SK-N-SH (cell line): ENCODE measurements around the gene XPR1. TPM values are rescaled to one million over a fixed set of nuclear protein-coding genes. Genes with fewer than 3 reads are reported as not detected.

Experiments
- CTCF ChIA-PET: fragments of 300-600, 350-600 bp; formaldehyde crosslinking; extraction: SDS; loops from one replicate; lab custom pipeline; 2021; lab: Yijun Ruan, JAX
- POLR2A ChIA-PET: fragments of 350-600 bp; sonication (Branson Sonifier 250); formaldehyde crosslinking; extraction: SDS; loops from one replicate; lab custom pipeline; 2020; ENCODE audit warnings: antibody characterized with exemption, inconsistent platforms; lab: Yijun Ruan, JAX
- DNase-seq: peaks from one replicate; pipeline ENCODE4 v3.0.0; 2012
- H2AFZ ChIP-seq: fragments of 200-600 bp; sonication (generic); 2 replicates; pipeline ENCODE4 v1.8.1; 2016; ENCODE audit warnings: antibody characterized with exemption, mild to moderate bottlenecking, low read depth
- H3F3A ChIP-seq: fragments of 200-600 bp; sonication (generic); replicated peaks from 2 replicates; pipeline ENCODE3; 2016; ENCODE audit warnings: antibody characterized with exemption, mild to moderate bottlenecking; ENCODE audit not compliant: insufficient read depth
- H3K27ac ChIP-seq, 2 experiments: fragments of 200-500 bp in 1 of 2; fragments of 200-600 bp in 1 of 2; sonication (Bioruptor generic) in 1 of 2; sonication (generic), shearing (Covaris generic) in 1 of 2; 2 replicates each; pipeline versions ENCODE4 v1.5.1 to v1.6.1; 2014 to 2016; ENCODE audit warnings: low read depth in 2 of 2, inconsistent platforms in 1 of 2, low read length in 1 of 2, mild to moderate bottlenecking in 1 of 2, mixed read lengths in 1 of 2
- H3K27me3 ChIP-seq: fragments of 200-600 bp; sonication (generic), shearing (Covaris generic); 2 replicates; pipeline ENCODE4 v1.6.1; 2016; ENCODE audit warnings: mixed run types; ENCODE audit not compliant: insufficient read depth
- H3K36me3 ChIP-seq, 2 experiments: fragments of 200-500 bp in 1 of 2; fragments of 200-600 bp in 1 of 2; sonication (Bioruptor generic) in 1 of 2; sonication (generic) in 1 of 2; replicated peaks in 1 of 2; 2 replicates each; pipeline versions ENCODE3 to v1.5.1; 2014 to 2016; ENCODE audit warnings: low read length in 1 of 2, mild to moderate bottlenecking in 1 of 2; ENCODE audit not compliant: insufficient read depth in 2 of 2, control insufficient read depth in 1 of 2
- H3K4me1 ChIP-seq, 2 experiments: fragments of 200-500 bp in 1 of 2; fragments of 200-600 bp in 1 of 2; sonication (Bioruptor generic) in 1 of 2; sonication (generic), shearing (Covaris generic) in 1 of 2; 2 replicates each; pipeline versions ENCODE4 v1.5.1 to v1.6.1; 2014 to 2016; ENCODE audit warnings: low read depth in 1 of 2, low read length in 1 of 2, mixed run types in 1 of 2; ENCODE audit not compliant: insufficient read depth in 2 of 2, control insufficient read depth in 1 of 2
- H3K4me2 ChIP-seq: fragments of 200-600 bp; sonication (generic), shearing (Covaris generic); 2 replicates; pipeline ENCODE4 v1.6.1; 2017; ENCODE audit warnings: mixed run types
- H3K4me3 ChIP-seq, 2 experiments: fragments of 200-500 bp in 1 of 2; fragments of 200-600 bp in 1 of 2; sonication (Bioruptor generic) in 1 of 2; sonication (generic), shearing (Covaris generic) in 1 of 2; 2 replicates each; pipeline versions ENCODE4 v1.5.1 to v1.8.1; 2014 to 2016; ENCODE audit warnings: low read depth in 2 of 2, inconsistent platforms in 1 of 2, low read length in 1 of 2, mild to moderate bottlenecking in 1 of 2, mixed read lengths in 1 of 2, moderate library complexity in 1 of 2
- H3K79me2 ChIP-seq: fragments of 200-600 bp; sonication (generic); 2 replicates; pipeline ENCODE4 v1.8.1; 2017; ENCODE audit warnings: mild to moderate bottlenecking; ENCODE audit not compliant: insufficient read depth
- H3K9ac ChIP-seq: fragments of 200-600 bp; sonication (generic); 2 replicates; pipeline ENCODE4 v1.6.1; 2017; ENCODE audit warnings: mixed run types
- H3K9me2 ChIP-seq: fragments of 200-600 bp; sonication (generic); 2 replicates; pipeline ENCODE4 v1.6.1; 2017; ENCODE audit warnings: mixed run types
- H3K9me3 ChIP-seq: fragments of 200-600 bp; sonication (generic); 2 replicates; pipeline ENCODE4 v1.6.1; 2017; ENCODE audit warnings: mixed run types, mild to moderate bottlenecking, moderate library complexity
- H4K20me1 ChIP-seq: fragments of 200-600 bp; sonication (generic); 2 replicates; pipeline ENCODE4 v1.6.1; 2017; ENCODE audit warnings: mild to moderate bottlenecking, mixed run types; ENCODE audit not compliant: insufficient read depth
- CHD2 ChIP-seq: fragments of 150-350 bp; IDR thresholded peaks from 2 replicates; pipeline ENCODE4 v1.6.1; 2018; ENCODE audit warnings: low read length; ENCODE audit not compliant: partially characterized antibody
- ELF1 ChIP-seq: IDR thresholded peaks from 2 replicates; pipeline ENCODE4 v1.4.0; 2012
- EP300 ChIP-seq, 2 experiments: IDR thresholded peaks; 2 replicates each; pipeline versions ENCODE4 v1.4.0 to v1.6.1; 2012; ENCODE audit warnings: borderline replicate concordance in 1 of 2, low read depth in 1 of 2, low read length in 1 of 2
- FOXJ3 ChIP-seq: sonication (generic); formaldehyde crosslinking; IDR thresholded peaks from 2 replicates; pipeline ENCODE4 v1.5.1; 2020; ENCODE audit warnings: mild to moderate bottlenecking, missing genetic modification reagents
- GABPA ChIP-seq: IDR thresholded peaks from 2 replicates; pipeline ENCODE4 v1.4.0; 2012; ENCODE audit warnings: low read depth, mild to moderate bottlenecking
- GATA2 ChIP-seq: sonication (generic); formaldehyde crosslinking; IDR thresholded peaks from 2 replicates; pipeline ENCODE4 v1.5.0; 2020; ENCODE audit warnings: mild to moderate bottlenecking, missing genetic modification reagents
- MAX ChIP-seq: IDR thresholded peaks from 2 replicates; pipeline ENCODE4 v1.4.0; 2012; ENCODE audit warnings: low read depth
- MEF2A ChIP-seq: IDR thresholded peaks from 2 replicates; pipeline ENCODE4 v1.4.0; 2012; ENCODE audit warnings: low read depth, borderline replicate concordance
- NFIC ChIP-seq: IDR thresholded peaks from 2 replicates; pipeline ENCODE4 v1.4.0; 2012; ENCODE audit warnings: borderline replicate concordance
- PBX3 ChIP-seq: IDR thresholded peaks from 2 replicates; pipeline ENCODE4; 2012
- RAD21 ChIP-seq: IDR thresholded peaks from 2 replicates; pipeline ENCODE4 v1.6.1; 2012; ENCODE audit warnings: mild to moderate bottlenecking, low read length
- RCOR1 ChIP-seq: fragments of 150-350 bp; IDR thresholded peaks from 2 replicates; pipeline ENCODE4 v1.6.1; 2017; ENCODE audit warnings: antibody characterized with exemption, low read length
- RXRA ChIP-seq: IDR thresholded peaks from 2 replicates; pipeline ENCODE4 v1.4.0; 2012; ENCODE audit warnings: low read depth, mild to moderate bottlenecking, borderline replicate concordance
- SIN3A ChIP-seq: IDR thresholded peaks from 2 replicates; pipeline ENCODE4 v1.6.1; 2012; ENCODE audit warnings: low read depth, mild to moderate bottlenecking, low read length, moderate library complexity, borderline replicate concordance
- SMC3 ChIP-seq: IDR thresholded peaks from 2 replicates; pipeline ENCODE4 v1.6.1; 2012; ENCODE audit warnings: low read depth, low read length, improper control_type of control experiment
- TAF1 ChIP-seq: IDR thresholded peaks from 2 replicates; pipeline ENCODE4 v1.6.1; 2012; ENCODE audit warnings: low read depth, mild to moderate bottlenecking, low read length, moderate library complexity, borderline replicate concordance
- TEAD4 ChIP-seq: IDR thresholded peaks from 2 replicates; pipeline ENCODE4 v1.4.0; 2012; ENCODE audit warnings: mild to moderate bottlenecking, borderline replicate concordance; ENCODE audit not compliant: insufficient read depth
- USF2 ChIP-seq: fragments of 150-350 bp; IDR thresholded peaks from 2 replicates; pipeline ENCODE4 v1.6.1; 2017; ENCODE audit warnings: antibody characterized with exemption, low read length, low read depth, borderline replicate concordance
- WGBS: methylation state at CpG from one replicate; pipeline ENCODE4 v1.1.6; 2017; ENCODE audit warnings: low lambda C conversion rate; 5-methylcytosine and 5-hydroxymethylcytosine counted together
- polyA plus RNA-seq, 3 experiments: library from polyadenylated mRNA; depleted of rRNA; stranded (reverse); fragments of >200 nt; gene quantifications; 2 replicates each; pipeline ENCODE4 v1.2.3, GENCODE V29; 2012

XPR1 gene
- polyA plus RNA-seq, 1 of the 3 experiments (the other 2 are of a cell fraction), result 7.9 TPM

- Histone ChIP-seq H3K27ac (no peak overlapping the region), H2AFZ (no peak overlapping the region), H3K4me2 (no peak overlapping the region), H3K9ac (no peak overlapping the region), H3K9me3 (no peaks in the 10 kb centered on the region), H3K4me3 (no peak overlapping the region), H3K36me3 (peaks cover 2 to 13% of the 10 kb centered on the region in 2 experiments), H3K27me3 (no peaks in the 10 kb centered on the region), H3K9me2 (no peaks in the 10 kb centered on the region), H3F3A (no peaks in the 10 kb centered on the region), H3K79me2 (no peaks in the 10 kb centered on the region), H3K4me1 (no peaks in the 10 kb centered on the region), H4K20me1 (no peaks in the 10 kb centered on the region)
- ChIA-PET CTCF (interaction anchor here (0.6 kb wide), 1 partner anchor 89 kb away, joined by 3 read pairs; no protein-coding TSS in a partner anchor), POLR2A (no interaction called here)
- no peak for TF ChIP-seq RXRA
- WGBS, result 93% methylated on average over 1 of the region's 1 CpG
- peak; percentile 12 for DNase-seq
Measured at GRCh38 chr1:180800945-180801344, 169.1 kb downstream of the XPR1 start.

- Histone ChIP-seq H3K79me2 (no peaks in the 10 kb centered on the region), H3K4me3 (no peak overlapping the region), H4K20me1 (no peaks in the 10 kb centered on the region), H3K9ac (no peak overlapping the region), H3K9me3 (no peaks in the 10 kb centered on the region), H2AFZ (no peak overlapping the region), H3K27me3 (no peaks in the 10 kb centered on the region), H3K4me2 (no peak overlapping the region), H3K4me1 (no peaks in the 10 kb centered on the region), H3K36me3 (peaks cover 16 to 29% of the 10 kb centered on the region in 2 experiments), H3K27ac (no peak overlapping the region), H3F3A (no peaks in the 10 kb centered on the region), H3K9me2 (no peaks in the 10 kb centered on the region)
- WGBS, result 96% methylated on average over 2 of the region's 2 CpGs
- TF ChIP-seq FOXJ3 (CRISPR knock-in tag) (no peak), RAD21 (no peak), NFIC (no peak), PBX3 (no peak), MAX (no peak), SIN3A (no peak), ELF1 (no peak), EP300 (IDR thresholded peaks at IDR 0.05; ENCODE audit: borderline replicate concordance in 1 of 2, low read depth in 1 of 2, low read length in 1 of 2) (no peak), SMC3 (no peak), USF2 (no peak), MEF2A (no peak), GATA2 (CRISPR knock-in tag) (no peak), RCOR1 (no peak), TAF1 (no peak), GABPA (no peak), CHD2 (no peak), TEAD4 (no peak)
- CTCF ChIA-PET, result interaction anchor here (1.8 kb wide), 1 partner anchor 11 kb away, joined by 4 read pairs; no protein-coding TSS in a partner anchor
- POLR2A ChIA-PET, result no interaction called here
- DNase-seq, result no peak
Measured at GRCh38 chr1:180802813-180803212, 171.0 kb downstream of the XPR1 start.
